OCI-LY1 (cell line): ENCODE results near the gene NDC1.

Experiments used
- CTCF ChIP-seq: fragments of 200-600 bp; sonication (generic), shearing (Covaris generic); IDR thresholded peaks from 2 replicates; pipeline ENCODE4 v1.5.1; 2017; ENCODE audit warnings: mild to moderate bottlenecking, antibody characterized with exemption, low read length, moderate library complexity, mixed read lengths
- EZH2 ChIP-seq: fragments of 200-600 bp; sonication (generic), shearing (Covaris generic); IDR thresholded peaks from 2 replicates; pipeline ENCODE4 v1.8.0; 2017; ENCODE audit warnings: borderline replicate concordance, mixed run types, mild to moderate bottlenecking, antibody characterized with exemption, low read length, moderate library complexity, mixed read lengths

- TF ChIP-seq CTCF, result no peak
- no peak for TF ChIP-seq EZH2
These were observed 72.4 kb downstream of the NDC1 start for GRCh38 chr1:53765657-53766056.
